Stromal cell of bone marrow (primary cell): ENCODE data around the gene PAFAH1B1.
"Not testable (repeated sequence)": the region's sequence is repeated elsewhere in the genome, so short reads cannot be mapped to it uniquely, and the experiment has no call there.

ENCODE experiments used
- DNase-seq: peaks from one replicate; pipeline ENCODE4 v3.0.0-alpha.2; 2012; ENCODE audit warnings: low read depth

The PAFAH1B1 gene

GRCh38 chr17:2689411-2690164 is 96.1 kb downstream of the PAFAH1B1 start:
- no peak for DNase-seq

DNA sequence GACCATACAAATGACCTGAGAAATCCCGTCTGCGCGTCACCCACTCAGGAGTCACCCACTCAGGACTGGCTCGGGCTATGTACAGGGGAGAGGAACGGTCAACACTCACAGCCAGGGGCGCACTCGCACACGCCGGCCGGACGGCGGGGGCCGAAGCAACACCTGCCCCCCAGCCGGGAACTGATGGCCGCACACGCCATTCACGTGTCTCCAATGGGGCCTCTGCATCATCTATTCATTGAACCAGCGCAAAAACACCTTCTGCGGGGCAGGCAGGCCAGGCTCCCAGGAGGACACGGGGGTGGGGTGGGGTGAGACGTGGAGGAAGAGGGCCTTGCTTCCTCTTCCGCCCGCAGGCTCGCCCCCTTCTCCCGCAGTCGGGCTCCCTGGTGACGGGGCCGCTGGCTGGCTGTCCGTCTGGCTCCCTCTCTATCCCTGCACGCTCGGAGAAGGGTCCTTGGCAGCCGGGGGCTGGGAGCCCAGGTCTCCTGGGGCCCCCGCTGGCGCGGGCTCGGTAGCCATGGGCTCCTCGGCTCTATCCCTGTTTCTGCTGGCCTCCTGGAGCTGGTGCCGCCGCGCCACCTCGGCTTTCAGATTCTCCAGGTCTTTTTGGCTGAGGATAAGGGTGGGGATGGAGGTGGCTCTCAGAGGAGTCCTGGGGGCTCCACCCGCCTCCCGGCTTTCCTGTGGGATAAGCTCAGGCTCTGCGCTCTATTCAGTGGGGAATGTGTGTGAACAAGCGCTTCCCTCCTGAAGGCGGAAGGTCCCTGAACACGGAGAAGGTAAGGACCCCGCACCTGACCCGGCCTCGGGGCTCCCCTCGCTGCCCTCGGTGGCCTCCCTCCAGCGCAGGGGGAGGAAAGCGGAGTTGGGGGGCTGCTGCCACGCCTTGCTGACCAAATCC is 97.0 kb downstream of the PAFAH1B1 start:
- DNase-seq = no peak

- no peak for DNase-seq
Observed at GRCh38 chr17:2691069-2691871, 97.8 kb downstream of the PAFAH1B1 start.

- no peak for DNase-seq
Observed at GRCh38 chr17:2691965-2692780, 98.7 kb downstream of the PAFAH1B1 start.

DNA sequence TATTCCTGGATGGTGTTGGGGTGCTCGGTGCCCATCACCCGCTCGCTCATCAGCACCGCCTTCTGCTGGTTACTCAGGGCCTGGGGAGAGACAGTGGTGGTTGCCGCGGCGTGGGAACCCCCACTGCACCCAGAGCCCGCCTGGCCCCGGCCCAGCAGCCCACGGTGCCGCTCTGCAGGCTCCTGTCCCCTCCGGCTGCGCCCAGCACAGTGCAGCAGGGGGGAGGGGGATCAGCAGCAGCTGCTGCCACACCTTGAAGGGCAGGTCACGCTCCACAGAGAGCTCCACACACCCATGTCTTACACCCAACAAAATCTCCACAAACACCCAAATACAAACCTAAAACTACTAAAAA is 99.3 kb downstream of the PAFAH1B1 start:
- DNase-seq = no peak

GRCh38 chr17:2693561-2694380 is 100.3 kb downstream of the PAFAH1B1 start:
- no peak for DNase-seq

GRCh38 chr17:2694381-2695242 is 101.2 kb downstream of the PAFAH1B1 start:
- DNase-seq = no peak

GRCh38 chr17:2695243-2695960 is 101.9 kb downstream of the PAFAH1B1 start:
- no peak for DNase-seq

DNA sequence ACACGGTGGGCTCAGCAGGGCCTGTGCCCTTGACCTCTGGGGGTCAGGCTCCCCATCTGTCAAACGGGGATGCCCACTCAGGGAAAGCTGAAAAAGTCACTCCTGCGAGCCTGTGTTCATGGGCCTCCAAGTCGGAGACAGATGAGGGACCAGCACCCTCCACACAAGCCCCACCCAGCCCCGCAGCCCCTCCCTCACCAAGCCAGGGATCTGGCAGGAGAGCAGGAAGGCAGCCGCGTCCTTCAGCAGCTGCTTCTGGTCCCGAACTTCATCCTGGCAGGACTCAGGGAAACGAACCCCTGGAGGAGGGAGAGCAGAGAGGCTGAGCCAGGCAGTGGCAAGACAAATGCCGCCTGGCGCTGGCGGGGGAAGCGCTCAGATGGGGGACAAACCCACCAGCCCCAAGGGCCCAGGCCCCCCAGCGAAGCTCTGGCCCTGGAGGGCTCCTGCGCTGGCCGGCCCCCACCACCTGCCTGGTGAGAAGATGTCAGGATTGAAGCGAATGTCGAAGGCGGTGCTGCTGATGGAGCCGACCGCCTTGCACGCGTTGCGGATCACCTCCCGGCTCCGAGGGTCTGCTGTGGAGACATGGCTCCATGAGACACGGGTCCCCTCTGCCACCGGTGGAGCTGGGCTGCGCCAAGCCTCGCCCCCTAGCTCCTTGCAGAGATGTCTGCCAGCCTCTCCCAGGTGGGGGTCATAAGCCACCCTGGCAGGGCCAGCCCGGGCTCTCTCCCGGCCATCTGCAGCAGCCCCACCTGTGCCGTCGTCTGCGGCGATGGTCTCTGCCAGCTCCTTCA is 102.7 kb downstream of the PAFAH1B1 start:
- DNase-seq = no peak

DNA sequence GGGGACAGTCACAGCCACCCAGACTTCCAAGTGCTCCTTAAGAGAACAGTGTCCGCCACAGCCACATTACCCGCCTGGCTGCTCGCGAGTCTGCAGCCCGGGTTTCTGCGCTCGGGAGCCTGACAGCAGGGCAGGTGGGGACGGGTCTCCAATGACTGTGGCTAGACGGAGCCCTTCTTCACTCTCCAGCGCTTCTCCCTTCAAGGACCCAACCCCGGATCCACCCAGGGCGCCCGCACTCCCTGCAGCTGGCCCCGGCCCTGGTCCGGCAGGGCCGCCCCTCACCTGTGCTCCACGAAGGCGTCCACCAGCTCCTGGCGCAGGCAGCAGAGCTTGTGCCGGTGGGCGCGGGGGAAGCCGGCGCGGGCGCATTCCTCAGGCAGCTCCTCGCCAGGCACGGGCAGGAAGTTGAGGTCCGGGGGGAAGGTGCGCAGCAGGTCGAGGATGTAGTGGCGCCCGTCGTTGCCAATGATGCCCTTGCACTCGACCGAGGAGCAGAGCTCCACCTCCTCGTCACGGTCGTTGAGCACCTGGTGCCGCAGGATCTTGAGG is 104.2 kb downstream of the PAFAH1B1 start:
- DNase-seq = no peak

GRCh38 chr17:2699216-2699805 is 105.9 kb downstream of the PAFAH1B1 start:
- not testable (repeated sequence) for DNase-seq

GRCh38 chr17:2700030-2700490 is 106.6 kb downstream of the PAFAH1B1 start:
- no peak for DNase-seq

DNA sequence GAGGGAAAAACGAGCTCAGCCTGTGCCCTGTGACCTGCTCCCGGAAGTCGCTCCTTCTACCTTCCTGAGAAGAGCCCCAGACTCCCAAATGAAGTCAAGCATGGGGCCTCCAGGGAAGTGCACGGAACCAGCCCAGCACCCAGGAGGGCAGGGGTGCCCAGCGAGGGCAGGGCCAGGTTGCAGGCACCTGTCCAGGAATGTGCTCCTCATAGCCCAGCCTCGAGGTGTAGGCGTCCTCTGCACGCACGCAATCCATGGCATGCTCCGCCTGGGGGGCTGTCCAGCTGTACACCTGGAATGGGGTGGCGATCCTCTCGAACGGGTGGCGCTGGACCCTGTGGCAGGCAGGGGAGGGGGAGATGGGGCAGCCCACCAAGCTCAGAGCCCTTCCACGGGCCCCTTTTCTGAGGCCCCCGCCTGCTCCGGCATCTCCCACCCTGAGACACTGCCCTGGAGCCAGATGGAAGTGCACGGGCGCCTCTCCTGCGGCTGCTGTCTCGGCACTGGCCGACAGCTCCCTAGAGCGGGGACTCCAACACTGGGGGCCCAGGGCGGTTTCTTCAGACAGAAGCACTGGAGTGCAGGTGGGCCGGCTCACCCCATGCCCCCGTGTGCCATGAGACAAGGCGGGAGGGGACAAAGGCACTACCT is 107.2 kb downstream of the PAFAH1B1 start:
- DNase-seq = no peak

- DNase-seq = no peak
Observed at GRCh38 chr17:2701161-2701995, 107.9 kb downstream of the PAFAH1B1 start.

DNA sequence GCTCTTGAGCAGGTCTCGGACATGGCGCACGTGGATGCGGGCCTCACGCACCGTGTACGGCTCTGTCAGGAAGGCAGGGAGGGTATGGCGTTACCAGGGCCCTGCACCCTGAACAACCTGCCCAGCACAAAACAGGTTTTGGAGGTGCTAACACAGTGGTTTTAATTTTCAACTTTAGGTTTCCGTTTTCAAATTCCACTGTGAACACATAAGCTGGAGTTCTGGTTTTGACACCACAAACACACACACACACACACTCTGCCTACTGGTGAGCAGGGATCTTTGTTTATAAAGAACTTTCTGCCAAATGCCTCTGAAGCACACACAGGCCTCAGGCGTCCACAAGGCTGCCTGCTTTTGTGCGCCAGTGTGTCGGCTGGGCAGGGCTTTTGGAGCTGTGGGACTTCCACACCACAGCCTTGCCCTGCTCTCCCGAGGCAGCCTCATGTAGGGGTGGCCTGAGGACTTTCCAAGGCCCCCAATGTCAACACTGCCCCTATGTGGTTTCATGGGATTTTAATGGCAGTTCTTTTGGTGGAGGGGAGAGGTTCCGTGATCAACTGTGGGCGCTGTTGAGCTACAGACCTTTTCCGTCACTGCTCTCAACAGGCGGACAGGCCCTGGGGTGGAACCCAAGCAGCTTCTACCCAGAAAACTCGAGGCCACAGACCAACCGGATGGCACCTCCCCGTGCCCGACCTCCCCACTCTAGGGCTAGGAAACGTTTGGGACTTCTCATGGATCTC is 108.7 kb downstream of the PAFAH1B1 start:
- no peak for DNase-seq
